Activated naive CD8-positive, alpha-beta T cell treated with anti-CD3 and anti-CD28 coated beads, Interleukin-2, amount 50 U/mL, for 24 hours (primary cell): ENCODE measurements around the gene ARL5A.
"Not testable (repeated sequence)": the region's sequence is repeated elsewhere in the genome, so short reads cannot be mapped to it uniquely, and the experiment has no call there.

ENCODE experiments used
- ATAC-seq: fragments of 150-1000 bp; cut with Tn5 transposase; one replicate; pipeline ENCODE4 v1.10.0; 2021
- DNase-seq: peaks from one replicate; pipeline ENCODE4 v3.0.0; 2021
- H3K27ac Mint-ChIP-seq: one replicate; pipeline ENCODE4 v1.8.0; 2021; ENCODE audit warnings: mild to moderate bottlenecking, mixed read lengths
- H3K27me3 Mint-ChIP-seq: one replicate; pipeline ENCODE4 v1.8.0; 2021; ENCODE audit warnings: mixed read lengths
- H3K36me3 Mint-ChIP-seq: one replicate; pipeline ENCODE4 v1.8.0; 2021; ENCODE audit warnings: low read depth, mixed read lengths
- H3K4me1 Mint-ChIP-seq: one replicate; pipeline ENCODE4 v1.8.0; 2021; ENCODE audit warnings: mixed read lengths
- H3K4me3 Mint-ChIP-seq: one replicate; pipeline ENCODE4 v1.8.0; 2021; ENCODE audit warnings: mild to moderate bottlenecking, moderate library complexity, mixed read lengths
- H3K9me3 Mint-ChIP-seq: one replicate; pipeline ENCODE4 v1.8.0; 2021; ENCODE audit warnings: mixed read lengths

ARL5A gene

DNA sequence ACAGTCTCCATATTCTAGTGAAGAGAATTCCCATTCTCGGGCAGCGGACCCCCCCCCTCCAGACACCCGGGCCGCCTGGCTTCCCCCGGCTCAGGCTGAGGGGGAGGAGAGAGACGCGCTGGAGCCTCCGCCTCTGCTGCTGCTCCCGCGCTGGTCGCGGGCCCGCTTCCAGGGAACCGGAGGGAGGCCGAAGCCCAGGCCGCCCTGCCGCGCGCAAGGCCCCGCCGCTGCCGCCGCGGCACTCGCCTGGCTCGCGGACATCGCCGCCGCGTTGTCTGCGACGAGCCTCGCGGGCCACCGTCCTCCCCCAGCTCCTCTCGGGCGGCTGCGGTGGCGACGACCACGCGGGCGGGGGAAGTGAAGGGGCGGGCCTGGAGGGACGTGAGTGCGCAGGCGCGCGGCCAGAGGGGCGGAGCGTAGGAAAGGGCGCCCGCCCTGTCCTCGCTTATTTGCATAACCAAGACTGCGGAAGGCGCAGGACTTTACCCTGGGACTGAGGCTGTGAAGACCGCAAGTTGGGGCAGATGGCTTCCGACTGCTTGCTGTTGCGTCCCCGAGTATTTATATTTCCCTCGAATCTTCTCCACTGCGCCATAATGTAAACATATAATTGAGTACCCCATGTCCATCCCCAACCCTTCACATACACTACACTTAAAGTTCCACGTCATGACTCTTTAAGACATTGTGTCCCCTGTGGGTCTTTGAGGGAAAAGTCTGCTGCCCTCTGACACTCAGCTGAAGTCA lies at the start of gene ARL5A:
ARL5A (minus strand) TSS at position 279 of the 747 bp plus-strand sequence; CDS start at position 34, 245 bp downstream.
- peaks cover 52% of the 10 kb centered on the region for H3K4me1 Mint-ChIP-seq
- no peaks in the 10 kb centered on the region for H3K9me3 Mint-ChIP-seq
- H3K27me3 Mint-ChIP-seq, result peaks cover 2% of the 10 kb centered on the region
- no peaks in the 10 kb centered on the region for H3K36me3 Mint-ChIP-seq
- DNase-seq (peak; percentile 96), ATAC-seq (peak; percentile 95)
- peak within 1 kb of the TSS; percentile 86 for H3K27ac Mint-ChIP-seq
- peak within 1 kb of the TSS; percentile 97 for H3K4me3 Mint-ChIP-seq

- not testable (repeated sequence) for H3K9me3 Mint-ChIP-seq, ATAC-seq, DNase-seq, H3K4me3 Mint-ChIP-seq, H3K36me3 Mint-ChIP-seq, H3K27ac Mint-ChIP-seq, H3K27me3 Mint-ChIP-seq
- peaks cover 15% of the 10 kb centered on the region for H3K4me1 Mint-ChIP-seq
Observed at GRCh38 chr2:151875631-151876030, 47.4 kb upstream of the ARL5A start.

DNA sequence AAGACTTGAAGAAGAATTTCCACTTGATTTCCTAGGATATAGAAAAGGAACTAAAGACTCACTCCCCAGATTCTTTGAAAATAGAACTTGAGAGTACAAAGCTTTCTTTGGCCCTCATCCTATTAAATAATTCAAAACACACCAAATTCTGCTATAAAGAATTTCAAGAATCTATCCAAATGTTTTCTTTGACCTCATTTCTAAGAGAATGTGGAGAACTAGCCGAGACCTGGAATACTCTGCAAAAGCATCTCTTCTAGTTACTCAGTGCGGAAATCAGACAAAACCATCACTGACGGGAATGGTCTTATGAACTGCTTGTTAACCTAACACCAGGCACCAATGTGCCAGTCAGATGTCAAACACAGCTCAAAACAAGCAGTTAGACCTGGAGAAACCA lies 44.2 kb upstream of the ARL5A start:
- Mint-ChIP-seq H3K9me3 (no peaks in the 10 kb centered on the region), H3K4me1 (no peaks in the 10 kb centered on the region), H3K36me3 (no peaks in the 10 kb centered on the region), H3K4me3 (no peak overlapping the region), H3K27ac (no peak overlapping the region), H3K27me3 (peaks cover 3% of the 10 kb centered on the region)
- no peak for DNase-seq
- no peak for ATAC-seq

DNA sequence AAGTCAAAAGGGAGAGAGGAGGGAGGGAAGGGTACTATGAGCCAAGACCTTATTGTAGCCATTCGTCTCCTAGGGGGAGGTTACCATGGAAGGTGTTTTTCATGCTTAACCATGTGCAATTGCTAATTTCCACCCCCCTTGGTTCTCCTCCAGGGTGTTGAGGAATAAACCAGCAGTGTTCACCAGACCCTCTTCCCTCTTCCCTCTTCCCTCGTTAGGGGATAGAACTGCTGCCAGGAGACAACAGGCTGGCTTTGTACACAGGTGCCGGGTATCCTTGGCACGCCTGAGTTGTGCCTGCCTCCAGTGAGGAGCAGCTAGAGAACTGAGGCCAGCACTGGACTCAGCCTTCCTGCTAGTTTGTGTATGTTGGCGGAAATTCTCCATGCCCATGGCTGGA lies 41.1 kb upstream of the ARL5A start:
- DNase-seq, result no peak
- ATAC-seq, result no peak
- Mint-ChIP-seq H3K27me3 (peaks cover 3% of the 10 kb centered on the region), H3K9me3 (no peaks in the 10 kb centered on the region), H3K4me1 (no peaks in the 10 kb centered on the region), H3K4me3 (no peak overlapping the region), H3K27ac (no peak overlapping the region), H3K36me3 (no peaks in the 10 kb centered on the region)

DNA sequence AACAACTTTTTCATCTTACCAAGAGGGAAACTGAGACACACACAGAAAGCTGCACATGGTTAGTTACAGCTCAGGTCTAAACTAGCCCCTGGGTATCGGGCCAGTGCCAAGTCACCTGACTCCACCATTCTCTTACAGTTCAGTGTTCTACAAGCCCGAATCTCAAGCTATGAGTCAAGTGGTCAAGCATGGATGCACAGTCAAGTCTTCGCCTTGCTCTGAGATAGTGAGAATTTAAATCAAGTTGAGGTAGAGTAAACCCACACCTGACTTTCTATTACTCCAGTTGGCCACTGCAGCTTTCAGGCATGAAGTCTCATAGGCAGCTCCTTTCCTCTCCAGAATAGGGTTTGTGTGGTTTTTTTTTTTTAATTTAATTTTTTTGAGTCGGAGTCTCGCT lies 34.5 kb upstream of the ARL5A start:
- ATAC-seq, result no peak
- Mint-ChIP-seq H3K36me3 (no peaks in the 10 kb centered on the region), H3K9me3 (no peaks in the 10 kb centered on the region), H3K27ac (no peak overlapping the region), H3K4me1 (no peaks in the 10 kb centered on the region), H3K27me3 (peaks cover 2% of the 10 kb centered on the region), H3K4me3 (no peak overlapping the region)
- DNase-seq, result no peak

DNA sequence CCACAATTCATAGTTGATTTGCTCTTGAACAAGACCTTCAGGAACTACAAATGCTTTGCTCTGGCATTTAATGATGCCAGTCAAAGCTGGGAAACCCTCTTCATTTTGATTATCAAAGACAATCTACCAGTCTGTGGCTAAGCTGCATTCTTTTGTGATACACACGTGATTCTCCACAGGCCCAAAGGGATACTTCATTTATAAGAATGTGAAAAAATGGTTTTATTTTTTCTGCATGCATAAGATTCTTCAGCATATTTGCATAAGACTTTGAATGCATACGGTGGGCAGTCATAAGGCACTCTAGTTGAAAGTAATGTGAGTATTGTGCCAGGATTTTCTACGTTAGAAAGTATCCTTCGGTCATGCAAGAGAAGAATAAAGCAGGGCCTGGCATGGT lies 33.0 kb upstream of the ARL5A start:
- H3K27ac Mint-ChIP-seq, result no peak overlapping the region
- no peaks in the 10 kb centered on the region for H3K9me3 Mint-ChIP-seq
- no peaks in the 10 kb centered on the region for H3K4me1 Mint-ChIP-seq
- no peaks in the 10 kb centered on the region for H3K36me3 Mint-ChIP-seq
- peaks cover 2% of the 10 kb centered on the region for H3K27me3 Mint-ChIP-seq
- DNase-seq (no peak), ATAC-seq (no peak)
- no peak overlapping the region for H3K4me3 Mint-ChIP-seq

DNA sequence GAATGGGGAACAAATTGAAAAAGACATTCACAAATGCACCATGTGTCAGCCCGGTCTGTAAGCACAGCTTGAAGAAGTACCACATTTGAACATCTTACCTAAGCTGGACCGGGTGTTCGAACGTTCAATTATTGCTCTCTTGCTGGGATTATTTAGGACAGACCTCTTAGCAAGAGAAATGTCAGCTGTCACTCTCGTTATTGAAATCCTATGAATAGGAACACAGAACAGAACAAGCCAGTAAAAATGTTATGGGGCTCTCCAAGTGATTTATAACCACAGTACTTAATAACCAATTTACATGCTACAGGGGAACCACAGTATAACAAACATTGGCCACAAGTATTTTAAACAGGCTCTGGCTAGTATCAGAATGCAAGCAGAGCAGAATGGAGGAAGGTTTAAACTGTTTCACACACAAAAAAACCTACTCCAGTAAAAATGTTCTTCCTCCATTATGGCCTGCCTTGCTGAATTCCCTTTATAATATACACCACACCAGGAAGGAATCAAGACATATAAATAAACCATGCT lies 32.5 kb upstream of the ARL5A start:
- Mint-ChIP-seq H3K4me3 (no peak overlapping the region), H3K27ac (no peak overlapping the region), H3K4me1 (no peaks in the 10 kb centered on the region), H3K9me3 (no peaks in the 10 kb centered on the region), H3K36me3 (no peaks in the 10 kb centered on the region), H3K27me3 (peaks cover 2% of the 10 kb centered on the region)
- ATAC-seq (no peak), DNase-seq (no peak)

GRCh38 chr2:151860210-151860609 lies 32.0 kb upstream of the ARL5A start:
- DNase-seq (no peak), ATAC-seq (no peak)
- peaks cover 2% of the 10 kb centered on the region for H3K27me3 Mint-ChIP-seq
- H3K36me3 Mint-ChIP-seq, result no peaks in the 10 kb centered on the region
- H3K4me1 Mint-ChIP-seq, result no peaks in the 10 kb centered on the region
- no peak overlapping the region for H3K4me3 Mint-ChIP-seq
- no peaks in the 10 kb centered on the region for H3K9me3 Mint-ChIP-seq
- no peak overlapping the region for H3K27ac Mint-ChIP-seq

DNA sequence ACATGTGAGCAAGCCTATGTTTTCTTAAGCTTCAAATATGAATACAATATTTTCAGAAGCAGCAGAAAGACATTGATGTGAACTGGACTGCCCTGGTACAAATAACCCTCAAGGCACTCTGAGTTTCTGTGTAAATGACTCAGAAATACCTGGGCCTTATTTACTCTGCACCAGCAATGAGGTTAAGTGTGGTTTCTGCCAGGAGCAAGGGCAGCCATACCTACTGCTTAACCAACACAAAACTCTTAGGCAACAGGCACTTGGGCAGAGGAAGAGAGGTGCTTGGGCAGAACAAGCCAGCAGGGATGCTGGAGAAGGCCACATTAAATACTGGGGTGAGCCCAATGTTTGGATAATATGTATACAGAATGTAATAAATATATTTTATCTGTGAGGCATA lies 29.4 kb upstream of the ARL5A start:
- Mint-ChIP-seq H3K27me3 (no peaks in the 10 kb centered on the region), H3K4me1 (no peaks in the 10 kb centered on the region), H3K27ac (no peak overlapping the region), H3K36me3 (no peaks in the 10 kb centered on the region), H3K4me3 (no peak overlapping the region), H3K9me3 (no peaks in the 10 kb centered on the region)
- ATAC-seq (no peak), DNase-seq (no peak)

GRCh38 chr2:151855111-151855510 lies 26.9 kb upstream of the ARL5A start:
- Mint-ChIP-seq H3K36me3 (no peaks in the 10 kb centered on the region), H3K4me1 (no peaks in the 10 kb centered on the region), H3K4me3 (no peak overlapping the region), H3K9me3 (no peaks in the 10 kb centered on the region), H3K27me3 (no peaks in the 10 kb centered on the region), H3K27ac (no peak overlapping the region)
- DNase-seq (no peak), ATAC-seq (no peak)

- Mint-ChIP-seq H3K27ac (no peak overlapping the region), H3K4me1 (no peaks in the 10 kb centered on the region), H3K4me3 (no peak overlapping the region), H3K27me3 (no peaks in the 10 kb centered on the region), H3K9me3 (no peaks in the 10 kb centered on the region), H3K36me3 (no peaks in the 10 kb centered on the region)
- no peak for ATAC-seq
- DNase-seq, result no peak
Observed at GRCh38 chr2:151853070-151853758, 25.0 kb upstream of the ARL5A start.

DNA sequence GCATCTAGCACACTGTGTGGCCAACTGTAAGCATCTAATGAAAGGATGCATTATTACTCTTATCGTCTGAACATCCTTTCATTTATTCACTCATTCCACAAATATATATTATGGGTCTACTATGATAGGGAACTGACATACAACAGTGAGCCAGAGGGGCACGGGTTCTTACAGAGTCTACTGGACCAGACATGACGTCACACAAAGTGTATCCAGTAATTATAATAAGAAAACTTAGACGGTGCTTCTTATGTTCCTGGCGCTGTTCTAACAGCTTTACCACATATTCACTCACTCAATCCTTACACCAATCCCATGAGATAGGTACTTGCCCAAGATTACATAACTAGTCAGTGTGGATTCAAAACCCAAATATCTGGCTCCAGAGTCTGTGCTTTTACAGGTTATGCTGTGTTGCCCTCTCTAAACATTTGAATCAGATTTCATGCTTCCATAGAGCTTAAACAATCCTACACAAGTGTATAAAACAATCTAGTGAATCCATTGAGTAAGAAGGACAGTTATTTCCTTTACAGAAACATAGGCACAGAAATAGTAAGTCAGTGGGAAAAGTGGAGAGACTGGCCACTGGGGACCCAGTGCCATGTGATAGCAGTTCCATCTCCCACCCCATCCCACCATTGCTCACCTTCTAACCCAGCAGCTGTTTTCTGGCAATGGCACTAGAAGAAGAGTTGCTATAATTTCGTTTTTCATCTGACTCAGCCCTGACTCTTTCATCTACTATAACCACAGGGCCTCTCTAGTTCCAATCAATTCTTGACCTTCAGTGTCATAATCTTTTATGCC lies 24.2 kb upstream of the ARL5A start:
- no peak overlapping the region for H3K4me3 Mint-ChIP-seq
- no peak overlapping the region for H3K27ac Mint-ChIP-seq
- ATAC-seq (no peak), DNase-seq (no peak)
- H3K27me3 Mint-ChIP-seq, result no peaks in the 10 kb centered on the region
- H3K36me3 Mint-ChIP-seq, result no peaks in the 10 kb centered on the region
- H3K9me3 Mint-ChIP-seq, result no peaks in the 10 kb centered on the region
- H3K4me1 Mint-ChIP-seq, result no peaks in the 10 kb centered on the region

DNA sequence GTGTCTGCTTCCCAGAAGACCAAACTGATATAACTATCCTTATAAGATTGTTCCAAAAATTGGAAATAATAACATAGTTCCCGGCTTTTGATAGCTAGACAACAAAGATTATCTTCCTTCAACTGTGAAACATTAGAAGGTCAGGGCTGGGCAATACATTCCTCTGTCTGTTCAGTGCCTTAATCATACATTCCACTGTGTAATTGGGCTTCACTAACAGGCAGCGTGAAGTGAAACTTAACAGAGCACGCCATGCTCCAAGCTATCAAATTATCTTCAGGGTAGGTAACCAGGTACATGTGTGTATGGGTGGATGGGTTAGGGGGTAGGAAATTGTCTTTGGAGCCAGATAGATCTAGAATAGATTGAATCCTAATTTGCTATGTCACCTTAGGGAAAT lies 23.5 kb upstream of the ARL5A start:
- no peak for ATAC-seq
- H3K4me3 Mint-ChIP-seq, result no peak overlapping the region
- no peaks in the 10 kb centered on the region for H3K4me1 Mint-ChIP-seq
- H3K9me3 Mint-ChIP-seq, result no peaks in the 10 kb centered on the region
- no peaks in the 10 kb centered on the region for H3K36me3 Mint-ChIP-seq
- H3K27ac Mint-ChIP-seq, result no peak overlapping the region
- DNase-seq, result no peak
- no peaks in the 10 kb centered on the region for H3K27me3 Mint-ChIP-seq

DNA sequence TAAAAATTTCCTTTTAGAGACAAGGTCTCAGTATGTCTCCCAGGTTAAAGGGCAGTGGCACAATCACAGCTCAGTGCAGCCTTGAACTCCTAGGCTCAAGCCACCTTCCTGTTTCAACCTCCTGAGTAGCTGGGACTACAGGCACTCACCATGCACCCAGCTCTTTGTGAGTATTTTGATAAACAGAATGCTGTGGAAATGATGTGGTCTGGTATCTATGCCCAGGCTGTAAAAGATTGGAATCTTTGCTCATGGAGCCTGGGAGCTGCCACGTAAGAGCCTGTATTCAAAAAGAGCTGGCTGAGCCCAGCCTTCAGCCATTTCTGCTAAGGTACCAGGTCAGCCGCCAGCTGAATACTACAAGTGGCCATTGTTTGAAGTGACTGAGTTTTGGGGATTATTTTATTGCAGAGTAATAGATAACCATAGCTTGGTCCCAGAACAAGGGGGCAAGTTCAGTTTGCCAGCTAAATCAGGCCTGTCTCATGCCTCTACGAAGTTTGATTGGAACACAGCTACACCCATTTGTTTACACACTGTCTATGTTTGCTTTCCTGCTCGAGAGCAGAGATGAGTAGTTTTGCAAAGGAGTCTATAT lies 21.3 kb upstream of the ARL5A start:
- DNase-seq (no peak), ATAC-seq (no peak)
- no peak overlapping the region for H3K4me3 Mint-ChIP-seq
- no peak overlapping the region for H3K27ac Mint-ChIP-seq
- H3K36me3 Mint-ChIP-seq, result no peaks in the 10 kb centered on the region
- H3K4me1 Mint-ChIP-seq, result no peaks in the 10 kb centered on the region
- H3K27me3 Mint-ChIP-seq, result no peaks in the 10 kb centered on the region
- no peaks in the 10 kb centered on the region for H3K9me3 Mint-ChIP-seq
